GM18867 (cell line): Measurements from ENCODE around the gene TMEM158.

Experiments
- ATAC-seq: cut with Tn5 transposase; IDR thresholded peaks from one replicate; pipeline ENCODE4 v1.9.1; 2021; ENCODE audit warnings: mild to moderate bottlenecking, moderate library complexity; ENCODE audit not compliant: unreplicated experiment

TMEM158 gene

DNA sequence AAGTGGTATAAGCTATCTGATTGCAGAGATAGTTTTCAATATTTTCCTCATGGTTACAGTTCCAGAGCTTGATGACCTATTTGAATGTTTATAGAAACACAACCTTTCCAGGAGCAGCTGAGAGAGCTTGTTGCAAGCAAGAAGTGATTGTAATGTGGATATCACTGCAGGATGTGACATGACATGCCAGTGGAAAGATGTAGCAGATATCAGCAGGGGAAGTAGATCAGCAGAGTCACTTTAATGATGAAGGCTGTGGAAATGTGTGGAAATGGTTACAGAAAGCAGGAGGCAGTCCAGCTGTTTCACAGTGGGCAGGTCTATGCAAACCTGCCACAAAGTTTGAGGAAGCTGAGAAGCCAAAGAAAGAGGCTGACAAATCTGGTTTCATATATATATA lies 21.0 kb downstream of the TMEM158 start:
- ATAC-seq: no peak

DNA sequence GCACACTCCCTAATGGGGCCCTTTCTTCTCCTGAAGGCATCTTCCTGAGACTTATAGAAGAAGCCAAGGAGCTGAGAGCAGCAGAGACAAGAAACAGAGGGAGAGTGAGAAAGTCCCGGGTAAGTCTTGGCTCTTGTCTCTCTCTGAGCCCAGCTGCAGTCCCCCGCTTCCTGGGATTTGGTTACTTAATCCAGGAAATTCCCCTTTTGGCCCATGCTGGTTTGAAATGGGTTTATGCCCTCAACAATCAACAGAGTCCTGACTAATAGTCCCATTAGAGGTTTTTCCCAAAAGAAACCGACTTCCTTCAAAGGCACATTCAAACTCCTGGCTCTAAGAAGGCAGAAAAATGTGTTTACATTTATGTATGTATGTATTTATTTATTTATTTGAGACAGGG lies 22.0 kb downstream of the TMEM158 start:
- no peak for ATAC-seq

DNA sequence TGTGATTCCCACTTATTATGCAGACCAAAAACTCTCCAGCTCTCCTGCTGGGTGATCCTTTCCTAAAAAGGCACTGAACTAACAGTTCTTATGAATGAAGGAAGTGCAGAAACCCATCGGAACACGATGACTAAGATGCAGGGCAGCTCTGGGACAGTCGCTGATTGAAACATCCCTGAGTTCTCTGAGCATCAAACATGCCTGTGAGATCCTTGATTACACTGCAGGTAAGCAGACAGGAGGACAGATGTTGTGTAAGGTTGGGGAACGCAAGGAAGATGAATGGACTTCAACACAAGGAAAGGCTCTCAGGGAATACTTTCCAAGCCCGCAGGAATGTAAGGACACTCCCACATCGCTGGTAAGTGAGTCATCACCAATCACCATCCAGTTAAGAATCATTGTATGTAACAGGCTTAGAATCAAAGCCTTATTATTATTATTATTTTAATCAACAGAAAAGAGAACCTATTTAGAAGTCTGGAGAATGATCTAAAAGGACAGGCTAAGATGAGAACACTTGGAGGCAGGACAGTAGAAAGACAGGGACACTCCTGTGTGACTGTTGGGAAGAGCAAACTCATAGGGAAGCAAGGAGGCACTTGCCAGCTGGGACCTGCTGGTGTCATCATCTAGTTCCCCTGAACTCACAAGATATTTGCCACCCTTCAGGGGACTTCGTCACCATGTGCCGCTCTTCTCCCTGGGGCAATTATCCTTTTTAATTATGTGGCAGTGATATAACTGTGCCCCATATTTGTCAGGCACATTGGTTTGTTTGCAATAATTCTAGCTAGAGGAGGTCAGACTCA lies 26.0 kb downstream of the TMEM158 start:
- ATAC-seq: no peak

DNA sequence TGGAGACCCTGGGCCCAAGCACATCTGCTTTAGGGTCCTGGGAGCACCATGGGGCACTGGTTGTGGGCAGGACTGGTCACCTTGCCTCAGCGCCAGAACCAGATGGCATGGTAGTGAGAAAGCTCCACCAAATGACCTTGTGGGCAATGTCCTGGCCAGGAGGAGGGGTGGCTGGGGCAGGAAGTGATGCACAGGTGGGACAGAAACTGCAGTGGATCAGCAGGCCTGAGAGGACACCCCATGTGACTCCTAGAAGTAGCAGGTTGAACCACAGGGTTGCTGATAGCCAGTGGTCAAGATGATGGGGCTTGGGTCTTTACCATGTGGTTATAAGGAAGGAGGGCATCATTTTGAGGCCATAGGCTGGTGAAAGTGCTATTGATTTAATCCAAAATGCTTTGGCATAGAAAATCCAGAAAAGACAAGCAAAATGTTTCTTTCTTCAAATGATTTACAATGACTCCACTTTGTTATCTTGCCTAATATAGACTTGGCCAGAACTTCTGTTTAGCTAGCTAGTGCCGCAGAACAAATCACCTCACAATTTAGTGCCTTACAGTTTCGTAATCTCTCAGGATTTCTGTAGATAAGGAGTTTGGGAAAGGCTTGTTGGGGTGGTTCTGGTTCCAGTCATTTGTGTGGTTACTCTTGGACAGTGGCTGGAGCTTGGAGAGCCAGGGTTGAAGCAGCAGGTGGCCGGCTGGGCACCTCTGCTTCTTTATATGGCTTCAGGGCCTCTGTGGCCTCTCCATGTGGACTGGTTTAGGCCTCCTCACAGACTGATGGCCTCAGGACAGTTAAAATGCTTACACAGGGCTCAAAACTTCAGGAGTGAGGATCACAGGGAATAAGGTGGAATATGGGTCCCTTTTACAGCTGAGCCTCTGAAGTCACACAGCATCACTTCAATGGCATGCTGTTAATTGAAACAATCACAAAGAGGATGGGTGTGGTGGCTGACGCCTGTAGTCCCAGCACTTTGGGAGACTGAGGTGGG lies 27.5 kb downstream of the TMEM158 start:
- ATAC-seq: no peak

DNA sequence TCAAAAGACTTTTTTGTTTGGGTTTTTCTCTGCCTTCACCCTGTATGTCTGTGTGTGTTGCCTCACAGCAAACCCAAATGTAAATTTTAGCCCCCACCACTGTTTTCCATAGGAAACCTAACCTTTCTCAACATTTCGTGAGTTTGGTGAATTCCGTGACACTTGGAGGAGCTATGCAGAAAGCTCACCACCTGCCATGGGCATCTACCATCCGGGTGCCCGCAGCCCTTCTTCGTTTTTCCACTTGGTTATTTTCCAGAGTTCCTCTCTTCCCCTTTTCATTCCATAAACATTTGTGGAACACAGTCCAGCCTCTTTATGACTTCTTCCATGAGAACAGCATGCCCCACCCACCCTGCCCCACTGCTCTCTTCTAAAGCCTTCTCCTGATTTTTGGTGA lies 31.3 kb downstream of the TMEM158 start:
- no peak for ATAC-seq

DNA sequence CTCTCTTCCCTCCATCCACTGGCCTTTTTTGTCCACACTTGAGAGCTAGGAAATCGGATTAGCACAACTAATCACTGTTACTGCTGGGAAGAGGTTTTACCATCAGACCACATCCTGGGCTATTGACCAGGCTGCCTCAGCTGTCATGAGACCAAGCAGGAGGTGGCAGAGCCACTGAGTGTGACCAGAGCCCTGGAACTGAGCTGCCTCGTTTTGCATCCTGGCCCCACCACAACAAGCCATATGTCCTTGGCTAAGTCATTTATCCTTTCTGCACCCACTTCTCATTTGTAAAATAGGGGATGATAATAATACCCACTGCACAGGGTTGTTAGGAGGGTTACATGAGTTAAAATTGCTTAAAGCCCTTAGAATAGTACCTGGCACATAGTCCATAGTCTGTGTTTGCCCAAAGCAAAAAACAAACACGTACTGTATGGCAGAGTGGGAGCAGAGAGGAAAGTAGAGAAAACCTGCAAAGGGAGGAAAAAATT lies 34.1 kb downstream of the TMEM158 start:
- ATAC-seq: no peak

DNA sequence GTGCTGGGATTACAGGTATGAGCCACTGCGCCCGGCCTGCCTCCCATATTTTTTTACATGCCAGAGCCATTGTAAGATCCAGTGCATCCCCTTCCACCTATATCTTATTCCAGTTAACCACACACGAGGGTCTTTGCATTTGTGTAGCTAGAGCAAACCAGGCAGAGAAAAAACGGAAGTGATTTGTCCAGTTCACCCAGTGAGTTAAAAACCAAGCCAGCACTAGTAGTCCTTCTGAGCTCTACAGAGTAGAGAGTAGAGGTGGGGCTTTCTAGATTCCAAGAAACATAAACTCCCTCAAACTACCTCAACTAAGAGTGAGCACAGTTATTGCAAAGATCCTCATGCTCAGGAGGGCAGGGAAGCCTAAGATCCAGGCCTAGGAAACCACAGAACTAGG lies 34.7 kb downstream of the TMEM158 start:
- no peak for ATAC-seq

DNA sequence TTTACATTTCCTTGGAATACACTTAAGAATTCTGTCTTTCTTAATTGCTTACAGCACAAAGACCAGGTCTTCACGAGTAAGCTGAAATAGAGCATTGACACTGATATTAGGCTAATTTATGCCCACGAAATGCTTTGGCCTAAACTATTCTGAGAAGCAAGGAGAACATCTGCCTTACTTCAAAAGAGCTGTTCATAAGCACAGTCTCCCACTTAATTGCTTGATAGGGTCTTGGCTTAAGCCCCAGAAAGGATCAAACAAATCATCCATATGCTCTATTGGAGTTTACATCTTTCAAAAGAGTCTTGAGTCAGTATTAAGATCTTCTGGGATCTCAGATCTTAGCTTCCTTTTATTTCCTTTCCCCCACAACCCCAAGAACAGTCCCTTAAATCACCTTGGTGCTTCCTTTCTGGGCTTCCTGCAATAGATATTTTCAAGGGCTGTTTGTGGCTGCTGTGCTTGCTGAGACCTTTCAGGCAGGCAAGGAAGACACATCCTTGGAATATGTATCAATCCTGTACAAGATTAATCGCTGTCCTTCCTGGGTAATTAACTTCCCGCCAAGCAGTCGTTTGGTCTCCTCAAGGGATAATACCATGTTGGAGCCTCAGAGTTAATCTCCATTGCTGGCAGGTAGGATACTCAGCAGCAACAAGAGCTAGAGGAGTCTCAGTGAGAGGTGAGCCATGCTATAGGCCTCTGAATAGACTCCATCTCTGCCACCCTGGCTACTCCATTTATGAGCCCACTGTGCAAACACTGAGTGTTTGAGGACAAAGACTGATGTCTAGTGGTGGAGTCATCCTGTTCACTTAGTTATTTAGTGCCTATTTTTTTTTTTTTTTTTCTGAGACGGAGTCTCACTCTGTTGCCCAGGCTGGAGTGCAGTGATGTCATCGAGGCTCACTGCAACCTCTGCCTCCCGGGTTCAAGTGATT lies 37.1 kb downstream of the TMEM158 start:
- ATAC-seq: no peak

DNA sequence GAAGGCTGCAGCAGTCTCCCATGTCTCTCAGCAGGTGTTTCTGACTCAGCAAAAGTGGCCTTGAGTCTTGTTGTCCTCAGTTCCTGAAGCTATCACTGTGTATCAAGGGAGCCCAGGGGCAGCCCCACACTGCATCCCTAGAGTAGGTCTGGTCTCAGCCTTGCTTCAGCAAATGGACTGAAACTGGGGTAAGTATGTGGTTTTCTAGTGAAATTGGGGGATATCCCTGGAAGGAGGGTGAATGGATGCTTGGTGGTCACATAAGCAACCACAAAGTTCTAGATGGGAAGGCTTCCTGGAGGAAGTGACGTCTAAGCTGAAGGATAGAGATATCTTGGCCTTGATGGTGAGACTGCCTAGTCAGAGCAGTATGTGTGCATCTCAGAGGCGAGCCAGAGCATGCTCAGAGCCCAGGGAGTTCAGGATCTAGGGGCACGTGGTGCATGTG lies 38.4 kb downstream of the TMEM158 start:
- no peak for ATAC-seq

DNA sequence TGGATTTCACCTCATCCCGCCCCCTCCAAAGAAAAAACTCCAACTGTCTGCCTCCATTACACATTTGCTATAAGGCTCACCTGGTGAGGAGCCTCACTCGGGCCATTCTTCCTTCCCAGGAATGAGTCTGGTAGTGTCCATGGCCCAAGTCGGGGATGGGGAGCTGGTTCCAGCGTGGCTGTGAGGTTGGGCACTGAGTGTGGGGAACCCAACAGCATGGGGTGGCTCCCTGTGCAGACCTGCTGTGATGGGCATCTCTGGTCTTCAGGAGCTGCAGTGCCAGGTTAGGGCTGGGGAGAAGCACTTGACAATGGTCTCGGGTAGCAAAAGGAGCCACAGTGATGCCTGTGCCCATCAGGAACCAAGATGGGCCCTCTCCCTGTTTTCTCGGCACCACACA lies 39.2 kb downstream of the TMEM158 start:
- ATAC-seq: no peak

DNA sequence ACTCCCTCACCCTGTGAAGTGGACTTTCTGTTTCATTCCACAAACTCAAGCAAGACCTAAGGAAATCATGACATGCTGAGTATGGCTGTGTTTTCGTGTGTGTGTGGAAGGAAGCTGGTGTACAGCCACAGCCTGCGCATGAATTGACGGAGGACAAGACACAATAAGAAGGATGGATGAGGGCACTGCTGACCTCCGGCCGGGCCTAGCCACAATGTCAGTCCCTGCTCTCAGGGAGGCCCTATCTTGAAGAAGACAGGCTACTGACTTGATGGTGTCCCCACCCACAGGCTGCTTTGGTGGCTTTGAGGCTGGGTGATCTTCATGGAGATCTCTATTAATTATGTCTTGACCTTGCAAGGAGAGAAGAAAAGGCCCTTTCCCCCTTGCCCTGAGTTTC lies 40.6 kb downstream of the TMEM158 start:
- no peak for ATAC-seq

DNA sequence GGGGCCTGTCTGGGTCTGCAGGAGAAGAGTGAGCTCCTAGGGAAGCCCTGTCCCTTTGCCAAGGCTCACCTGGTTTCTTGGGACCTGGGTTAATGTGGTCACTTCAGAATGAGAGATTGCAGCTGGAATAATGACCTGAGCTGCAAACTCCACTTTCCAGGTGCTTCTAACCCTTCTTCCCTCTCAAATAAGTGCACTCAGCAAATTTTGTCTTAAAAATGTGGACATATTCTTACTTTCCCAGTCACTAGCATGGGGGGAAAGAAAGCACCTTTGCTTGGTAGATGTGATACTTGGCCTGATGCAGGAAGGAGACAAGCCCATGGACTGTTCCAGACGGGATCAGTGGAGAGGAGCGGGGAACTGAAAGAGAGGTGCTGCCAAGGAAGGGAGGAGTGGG lies 41.0 kb downstream of the TMEM158 start:
- no peak for ATAC-seq

DNA sequence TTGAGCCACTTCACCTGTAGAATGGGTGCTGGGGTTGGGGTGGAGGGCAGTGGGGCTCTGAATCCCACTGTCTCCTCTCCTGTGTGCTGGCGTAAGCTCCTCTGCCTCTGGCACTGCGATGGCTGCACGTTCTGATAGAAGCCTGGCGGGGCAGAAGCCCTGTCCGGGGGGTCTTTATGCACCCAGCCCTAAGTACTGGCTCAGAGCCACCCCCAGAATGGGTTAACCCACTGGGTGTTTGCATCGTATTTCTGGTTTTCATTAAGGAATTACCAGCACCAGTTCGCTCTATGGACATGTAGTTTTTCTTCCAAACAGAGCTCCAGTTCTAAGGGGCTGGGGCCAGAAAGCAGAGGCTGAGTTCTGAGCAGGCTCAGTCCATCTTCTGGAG lies 42.2 kb downstream of the TMEM158 start:
- no peak for ATAC-seq

DNA sequence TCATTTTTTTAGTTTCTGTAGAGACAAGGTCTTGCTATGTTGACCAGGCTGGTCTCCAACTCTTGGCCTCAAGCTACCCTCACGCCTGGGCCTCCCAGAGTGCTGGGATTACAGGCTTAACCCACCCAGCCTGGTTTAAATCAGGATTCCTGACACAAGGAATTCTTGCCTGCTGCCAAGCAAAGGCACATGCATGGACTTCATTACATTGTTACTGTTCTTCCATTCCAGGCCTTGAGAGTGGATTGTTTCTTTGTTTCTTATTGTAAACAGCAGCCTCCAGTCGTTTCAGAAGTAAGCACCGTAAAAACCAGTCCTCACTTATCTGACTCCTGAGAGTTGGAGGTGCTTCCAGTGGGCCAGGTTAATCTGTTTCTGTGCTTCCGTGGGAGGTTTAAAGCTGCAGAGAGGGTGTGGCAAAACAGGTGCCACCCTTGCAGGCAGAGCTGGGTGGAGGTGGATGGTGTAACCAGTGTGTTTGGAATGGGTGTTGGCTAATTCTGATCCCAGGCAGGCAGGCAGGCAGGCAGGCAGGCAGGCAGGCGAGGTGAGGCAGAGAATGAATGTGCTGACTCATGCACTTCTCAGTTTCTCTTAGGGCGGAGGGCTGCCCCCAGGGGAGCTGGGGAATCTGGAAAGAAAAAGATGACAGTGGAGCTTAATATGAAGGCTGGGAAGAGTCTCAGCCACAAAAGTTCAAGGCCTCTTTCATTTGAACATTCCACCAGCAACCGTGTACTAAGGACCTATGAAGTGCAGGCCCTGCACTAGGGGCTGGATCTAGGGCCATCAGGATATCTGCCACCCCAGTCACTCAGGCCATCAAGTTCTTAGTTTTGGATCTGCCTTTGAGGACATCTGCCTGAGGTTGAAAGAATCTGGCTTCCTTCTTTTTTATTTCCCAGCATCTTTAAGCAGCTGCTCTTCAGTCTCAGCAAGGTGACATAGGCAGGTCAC lies 42.9 kb downstream of the TMEM158 start:
- no peak for ATAC-seq

DNA sequence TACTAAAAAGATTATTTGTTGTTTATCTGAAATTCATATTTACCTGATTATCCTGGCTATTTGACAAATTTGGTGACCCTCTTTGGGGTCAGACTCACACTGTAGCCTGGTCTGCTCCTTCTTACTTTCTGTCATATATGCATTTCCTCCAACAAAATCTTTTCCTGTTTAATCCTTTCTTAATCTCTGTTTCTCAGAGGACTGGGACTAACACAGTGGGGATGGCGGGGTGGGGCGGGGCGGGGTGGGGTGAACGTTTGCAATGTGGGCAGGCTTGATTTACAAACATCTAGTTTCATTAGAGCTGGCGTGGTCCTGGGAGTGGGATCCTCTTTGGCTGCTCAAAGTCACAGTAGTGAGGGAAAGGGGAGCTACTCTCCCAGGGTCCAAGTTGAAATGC lies 44.6 kb downstream of the TMEM158 start:
- no peak for ATAC-seq

DNA sequence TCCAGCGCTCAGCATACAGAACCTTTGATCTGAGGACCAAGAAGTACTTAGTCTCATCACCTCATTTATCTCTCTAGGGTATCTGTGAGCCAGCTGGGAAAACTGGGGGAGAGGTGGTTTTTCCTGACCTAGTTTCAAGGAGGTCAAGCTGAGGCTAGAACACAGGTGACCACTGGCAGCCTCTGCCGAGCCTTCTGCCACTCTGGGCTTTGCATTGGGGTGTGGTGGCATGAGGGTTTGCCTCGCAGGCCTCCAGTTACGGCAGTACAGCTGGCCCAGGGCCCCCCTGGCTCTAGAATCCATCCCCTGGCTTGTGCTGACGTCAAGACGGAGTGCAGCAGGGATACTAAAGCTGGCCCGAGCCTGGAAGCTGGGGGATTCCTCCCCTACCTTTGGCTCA lies 45.2 kb downstream of the TMEM158 start:
- no peak for ATAC-seq

DNA sequence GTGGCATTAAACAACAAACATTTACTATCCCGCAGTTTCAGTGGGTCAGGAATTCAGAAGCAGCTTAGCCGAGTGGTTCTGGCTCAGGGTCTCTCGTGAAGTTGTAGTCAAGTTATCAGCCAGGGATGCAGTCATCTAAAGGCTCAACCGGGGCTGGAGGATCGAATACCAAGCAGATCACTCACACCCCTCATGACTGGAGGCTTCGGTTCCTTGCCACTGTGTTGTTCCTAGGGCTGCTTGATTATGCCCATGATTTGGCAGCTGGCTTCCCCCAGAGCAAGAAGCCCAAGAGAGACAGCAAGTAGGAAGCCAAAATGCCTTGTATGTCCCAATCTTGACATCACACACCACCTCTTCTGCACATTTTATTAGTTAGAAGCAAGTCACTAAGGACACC lies 46.0 kb downstream of the TMEM158 start:
- no peak for ATAC-seq

DNA sequence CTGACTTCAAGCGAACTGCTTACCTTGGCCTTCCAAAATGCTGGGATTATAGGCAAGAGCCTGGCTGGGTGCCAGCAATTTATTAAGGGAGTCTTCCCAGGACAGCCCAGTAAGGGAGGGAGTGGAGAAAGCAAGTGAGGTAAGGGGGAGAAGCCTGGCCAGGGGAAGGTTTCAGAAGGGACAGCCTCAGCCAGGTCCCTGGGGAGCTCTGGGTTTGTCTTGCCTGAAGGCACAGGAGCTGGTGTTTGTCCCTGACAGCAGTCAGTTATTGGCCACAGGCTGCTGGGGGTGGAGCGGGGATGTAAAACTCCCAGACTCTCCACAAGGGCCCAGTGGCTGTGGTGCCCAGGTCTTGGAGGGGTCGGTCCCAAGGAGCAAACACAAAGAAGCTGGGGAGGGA lies 46.9 kb downstream of the TMEM158 start:
- ATAC-seq: no peak

DNA sequence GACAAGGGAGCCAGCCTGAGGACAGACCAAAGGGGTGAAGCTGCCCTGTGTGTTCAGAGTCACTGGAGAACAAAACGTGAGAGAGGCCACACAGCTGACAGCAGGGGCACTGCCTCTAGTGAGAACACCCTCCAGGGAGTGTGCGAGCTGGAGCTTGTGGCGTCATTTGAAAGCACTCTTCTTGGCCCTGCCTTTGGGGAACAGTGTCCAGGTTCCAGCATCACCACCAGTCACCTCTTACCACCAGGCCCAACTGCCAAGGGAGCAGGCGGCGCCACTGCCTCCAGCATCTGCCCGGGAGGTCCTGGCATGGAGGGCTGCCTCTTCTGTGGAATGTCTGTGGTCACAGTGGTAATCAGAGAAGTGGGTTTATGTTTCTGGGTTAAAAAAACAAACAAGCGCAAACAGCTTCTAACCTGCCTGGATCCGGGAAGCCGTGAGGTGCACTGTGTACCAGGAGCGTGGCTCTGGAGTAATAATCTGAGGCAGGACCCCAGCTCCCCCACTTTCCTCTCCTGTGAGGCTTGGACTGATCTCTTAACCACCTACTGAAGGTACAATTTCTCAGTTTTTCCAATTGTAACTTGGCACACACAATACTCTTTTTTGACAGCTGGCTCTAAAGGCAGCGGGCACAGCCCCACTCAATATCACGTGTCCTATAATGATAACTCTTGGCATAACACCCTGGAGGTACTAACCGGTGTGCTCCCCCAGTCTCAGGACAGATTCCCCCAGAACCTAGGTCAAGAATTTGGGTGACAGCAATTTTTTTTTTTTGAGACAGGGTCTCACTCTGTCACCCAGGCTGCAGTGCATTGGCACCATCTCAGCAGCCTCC lies 47.7 kb downstream of the TMEM158 start:
- no peak for ATAC-seq
